Small intestine (tissue), 7 donors: ENCODE results near the gene C19orf73. TPM values are rescaled to one million over a fixed set of nuclear protein-coding genes. Genes with fewer than 3 reads are reported as not detected.
"Not testable (repeated sequence)": the region's sequence is repeated elsewhere in the genome, so short reads cannot be mapped to it uniquely, and the experiment has no call there.

Source experiments
- DNase-seq, 2 donors: peaks; one replicate each; pipeline versions ENCODE4 v3.0.0 to v3.0.0-alpha.2; 2013
- FAIRE-seq: peaks from 2 replicates; lab custom pipeline; 2012; peaks lifted over from hg19 to GRCh38; lab: Jason Lieb, UNC
- H3K27ac ChIP-seq, 3 donors: one replicate each; pipeline ENCODE4 v1.5.1; 2013; ENCODE audit warnings: low read length in 2 of 3, mild to moderate bottlenecking in 2 of 3, control low read depth in 1 of 3, inconsistent platforms in 1 of 3, low read depth in 1 of 3, moderate library complexity in 1 of 3
- H3K27me3 ChIP-seq, 3 donors: one replicate each; pipeline ENCODE4 v1.6.1; 2013; ENCODE audit warnings: low read length in 3 of 3, inconsistent platforms in 1 of 3; ENCODE audit not compliant: control insufficient read depth in 3 of 3, insufficient read depth in 3 of 3
- H3K36me3 ChIP-seq, 3 donors: one replicate each; pipeline ENCODE4 v1.6.1; 2013; ENCODE audit warnings: low read length in 3 of 3, inconsistent platforms in 1 of 3, low read depth in 1 of 3, mild to moderate bottlenecking in 1 of 3, moderate library complexity in 1 of 3; ENCODE audit not compliant: control insufficient read depth in 3 of 3, insufficient read depth in 2 of 3
- H3K4me1 ChIP-seq, 3 donors: one replicate each; pipeline ENCODE4 v1.6.1; 2013; ENCODE audit warnings: low read length in 2 of 3, inconsistent platforms in 1 of 3, low read depth in 1 of 3, mild to moderate bottlenecking in 1 of 3, moderate library complexity in 1 of 3; ENCODE audit not compliant: control insufficient read depth in 3 of 3, insufficient read depth in 2 of 3
- H3K4me3 ChIP-seq, 3 donors: one replicate each; pipeline ENCODE4 v1.5.1; 2013; ENCODE audit warnings: low read length in 3 of 3, control low read depth in 1 of 3, inconsistent platforms in 1 of 3, low read depth in 1 of 3, mild to moderate bottlenecking in 1 of 3, moderate library complexity in 1 of 3
- H3K9me3 ChIP-seq, 2 donors: one replicate each; pipeline ENCODE4 v1.6.1; 2013; ENCODE audit warnings: low read depth in 1 of 2, low read length in 1 of 2; ENCODE audit not compliant: control insufficient read depth in 2 of 2, insufficient read depth in 1 of 2
- WGBS, 3 donors: extraction: QIAGEN DNeasy Blood & Tissue Kit; methylation state at CpG; one replicate each; pipeline ENCODE4 v1.1.7; 2013; 5-methylcytosine and 5-hydroxymethylcytosine counted together
- polyA plus RNA-seq, 4 donors: library from polyadenylated mRNA; stranded (reverse) in 3 of 4; unstranded in 1 of 4; fragments of 200-250 nt in 3 of 4; fragments of 120-200 nt in 1 of 4; gene quantifications; one replicate each; pipeline versions ENCODE4 v1.2.1 to v1.2.3, GENCODE V29; 2013
- donor health status: healthy with polysubstance abuse.
- donor health status: control.
- donor health status: control.
- donor health status: Bipolar disorder and iron deficiency.
- donor health status: healthy.

Gene C19orf73
- polyA plus RNA-seq, 4 donors = 1.4 to 7.6 (median 4.4) TPM

DNA sequence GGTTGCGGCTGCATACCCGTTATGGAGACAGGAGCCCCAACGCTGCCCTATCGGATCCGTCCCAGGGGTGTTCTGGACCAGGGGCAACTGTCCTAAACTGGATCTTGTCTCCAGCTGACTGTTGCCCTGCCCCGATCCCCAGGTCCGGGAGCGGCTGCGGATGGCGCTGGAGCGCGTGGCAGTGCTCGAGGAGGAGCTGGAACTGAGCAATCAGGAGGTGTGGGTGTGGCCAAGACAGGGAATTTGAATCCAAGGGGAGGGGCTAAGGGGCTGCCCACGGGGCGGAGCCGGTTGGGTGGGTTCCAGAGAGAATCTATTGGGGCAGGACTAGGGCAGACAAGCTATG is 10.3 kb upstream of the C19orf73 start:
- WGBS, 3 donors = 60 to 66% (median 62%) methylated on average over 16 of the region's 16 CpGs
- H3K27me3 ChIP-seq = peaks cover 0 to 20% (median 0%) of the 10 kb centered on the region in 3 donors
- peaks cover 0 to 3% of the 10 kb centered on the region in 2 donors for H3K9me3 ChIP-seq
- peaks cover 3 to 23% (median 3%) of the 10 kb centered on the region in 3 donors for H3K4me1 ChIP-seq
- no peak overlapping the region for H3K4me3 ChIP-seq
- DNase-seq = no peak
- H3K36me3 ChIP-seq = no peaks in the 10 kb centered on the region
- H3K27ac ChIP-seq = no peak overlapping the region
- FAIRE-seq = no peak

DNA sequence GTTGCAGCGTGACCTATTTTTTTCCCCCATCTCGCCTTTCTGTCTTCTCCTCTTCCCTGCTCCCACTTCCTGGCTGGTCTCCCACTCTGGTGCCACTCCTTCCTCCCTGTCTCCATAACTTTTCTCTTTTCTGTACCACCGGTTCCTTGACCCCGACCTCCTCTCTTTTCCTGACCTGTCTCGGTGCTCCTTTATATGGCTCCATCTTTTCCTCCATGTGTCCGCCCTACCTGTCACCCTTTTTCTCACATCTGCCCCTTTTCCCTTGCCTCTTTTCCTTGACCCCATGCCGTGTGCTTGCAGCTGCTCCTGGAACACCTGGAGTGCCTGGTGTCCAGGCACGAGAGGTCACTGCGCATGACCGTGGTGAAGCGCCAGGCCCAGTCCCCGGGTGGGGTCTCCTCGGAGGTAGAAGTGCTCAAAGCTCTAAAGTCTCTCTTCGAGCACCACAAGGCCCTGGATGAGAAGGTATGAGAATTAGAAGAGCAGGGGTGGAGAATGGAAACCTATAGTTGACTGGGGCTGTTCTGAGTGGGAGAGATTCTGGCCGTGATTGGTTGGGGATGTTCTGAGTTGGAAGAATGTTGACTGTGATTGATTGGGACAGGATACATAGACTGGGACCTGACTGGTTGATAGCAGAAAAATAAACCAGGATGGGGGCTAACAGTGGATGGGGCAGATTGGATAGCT is 9.7 kb upstream of the C19orf73 start:
- Histone ChIP-seq H3K27ac (no peak overlapping the region), H3K27me3 (peaks cover 0 to 15% (median 0%) of the 10 kb centered on the region in 3 donors), H3K4me1 (peaks cover 0 to 18% (median 3%) of the 10 kb centered on the region in 3 donors), H3K36me3 (no peaks in the 10 kb centered on the region), H3K9me3 (peaks cover 0 to 3% of the 10 kb centered on the region in 2 donors), H3K4me3 (no peak overlapping the region)
- DNase-seq (no peak), FAIRE-seq (no peak)
- 48 to 66% (median 50%) methylated on average over 13 to 15 of the region's 15 CpGs for WGBS, 3 donors

GRCh38 chr19:49127674-49128544 is 9.0 kb upstream of the C19orf73 start:
- Histone ChIP-seq H3K27me3 (peaks cover 0 to 10% (median 0%) of the 10 kb centered on the region in 3 donors), H3K9me3 (peaks cover 0 to 3% of the 10 kb centered on the region in 2 donors), H3K4me1 (peaks cover 0 to 12% (median 3%) of the 10 kb centered on the region in 3 donors), H3K36me3 (no peaks in the 10 kb centered on the region), H3K27ac (peak overlapping the region; percentile 50 to 68 (median 61)), H3K4me3 (peak overlapping the region; percentile 13 to 26 (median 21))
- 3% methylated on average over 50 to 63 of the region's 63 CpGs for WGBS, 3 donors
- FAIRE-seq (no peak), DNase-seq (peak; percentile 97 to 99)

DNA sequence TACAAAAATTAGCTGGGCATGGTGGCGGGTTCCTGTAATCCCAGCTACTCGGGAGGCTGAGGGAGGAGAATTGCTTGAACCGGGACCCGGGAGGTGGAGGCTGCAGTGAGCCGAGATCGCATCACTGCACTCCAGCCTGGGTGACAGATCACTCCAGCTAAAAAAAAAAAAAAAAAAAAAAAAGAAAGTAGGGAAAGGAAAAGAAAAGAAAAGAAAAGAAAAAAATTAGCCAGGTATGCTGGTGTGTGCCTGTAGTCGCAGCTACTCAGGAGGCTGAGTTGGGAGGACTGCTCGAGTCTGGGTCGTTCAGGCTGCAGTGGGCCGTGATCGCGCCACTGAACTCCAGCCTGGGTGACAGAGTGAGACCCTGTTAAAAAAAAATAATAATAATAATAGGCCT is 8.3 kb upstream of the C19orf73 start:
- DNase-seq, H3K36me3 ChIP-seq, H3K9me3 ChIP-seq, H3K4me3 ChIP-seq, H3K27ac ChIP-seq, FAIRE-seq, H3K27me3 ChIP-seq: not testable (repeated sequence)
- H3K4me1 ChIP-seq = peaks cover 0 to 12% (median 3%) of the 10 kb centered on the region in 3 donors
- 94 to 96% (median 95%) methylated on average over 12 of the region's 12 CpGs for WGBS, 3 donors

- FAIRE-seq = no peak
- no peak overlapping the region for H3K27ac ChIP-seq
- no peaks in the 10 kb centered on the region for H3K36me3 ChIP-seq
- peaks cover 0 to 12% (median 3%) of the 10 kb centered on the region in 3 donors for H3K4me1 ChIP-seq
- no peak for DNase-seq
- WGBS, 3 donors = 71 to 82% (median 80%) methylated on average over 4 of the region's 4 CpGs
- no peak overlapping the region for H3K4me3 ChIP-seq
- H3K9me3 ChIP-seq = peaks cover 0 to 3% of the 10 kb centered on the region in 2 donors
- peaks cover 0 to 7% (median 0%) of the 10 kb centered on the region in 3 donors for H3K27me3 ChIP-seq
Measured at GRCh38 chr19:49126575-49126974, 7.6 kb upstream of the C19orf73 start.

GRCh38 chr19:49125025-49125731 is 6.2 kb upstream of the C19orf73 start:
- peak overlapping the region in 2 of 3 donors; percentile 17 to 45 for H3K27ac ChIP-seq
- peak; percentile 76 to 91 for DNase-seq
- peaks cover 0 to 3% of the 10 kb centered on the region in 2 donors for H3K9me3 ChIP-seq
- peaks cover 0 to 18% (median 0%) of the 10 kb centered on the region in 3 donors for H3K27me3 ChIP-seq
- no peaks in the 10 kb centered on the region for H3K36me3 ChIP-seq
- WGBS, 3 donors = 13 to 36% (median 24%) methylated on average over 23 of the region's 23 CpGs
- FAIRE-seq = no peak
- H3K4me1 ChIP-seq = peaks cover 0 to 12% (median 3%) of the 10 kb centered on the region in 3 donors
- peak overlapping the region in 1 of 3 donors; percentile 5 for H3K4me3 ChIP-seq

- not testable (repeated sequence) for DNase-seq, H3K36me3 ChIP-seq, H3K27ac ChIP-seq, H3K4me3 ChIP-seq, FAIRE-seq, H3K9me3 ChIP-seq
- peaks cover 0 to 20% (median 0%) of the 10 kb centered on the region in 3 donors for H3K4me1 ChIP-seq
- peaks cover 0 to 25% (median 0%) of the 10 kb centered on the region in 3 donors for H3K27me3 ChIP-seq
- WGBS, 3 donors = 75 to 88% (median 82%) methylated on average over 11 of the region's 11 CpGs
Measured at GRCh38 chr19:49123285-49123684, 4.3 kb upstream of the C19orf73 start.

- not testable (repeated sequence) for H3K9me3 ChIP-seq, H3K4me3 ChIP-seq, H3K27ac ChIP-seq, H3K36me3 ChIP-seq, FAIRE-seq
- 63 to 79% (median 67%) methylated on average over 10 of the region's 10 CpGs for WGBS, 3 donors
- Histone ChIP-seq H3K27me3 (peaks cover 0 to 25% (median 0%) of the 10 kb centered on the region in 3 donors), H3K4me1 (peaks cover 6 to 23% (median 7%) of the 10 kb centered on the region in 3 donors)
- DNase-seq = peak in 1 of 2 donors; percentile 29
Measured at GRCh38 chr19:49121841-49122240, 2.9 kb upstream of the C19orf73 start.
